Loucy (cell line): ENCODE results near the gene AUH.

Experiments used
- H2AFZ ChIP-seq: fragments of 200-600 bp; sonication (generic); 2 replicates; pipeline ENCODE4 v1.6.0; 2016; ENCODE audit warnings: antibody characterized with exemption, mild to moderate bottlenecking, low read length, moderate library complexity
- H3F3A ChIP-seq: fragments of 200-600 bp; 2 replicates; pipeline ENCODE4 v1.6.0; 2016; ENCODE audit warnings: antibody characterized with exemption, low read depth, mild to moderate bottlenecking
- H3K27me3 ChIP-seq: fragments of 200-600 bp; sonication (generic); 2 replicates; pipeline ENCODE4 v1.6.1; 2014; ENCODE audit warnings: low read length, mild to moderate bottlenecking; ENCODE audit not compliant: insufficient read depth, poor library complexity, severe bottlenecking
- H3K36me3 ChIP-seq: fragments of 200-600 bp; sonication (generic); 2 replicates; pipeline ENCODE4 v1.6.1; 2016; ENCODE audit warnings: low read length; ENCODE audit not compliant: insufficient read depth
- H3K4me1 ChIP-seq: fragments of 200-600 bp; sonication (generic); 2 replicates; pipeline ENCODE4 v1.5.1; 2014; ENCODE audit warnings: low read length, mild to moderate bottlenecking; ENCODE audit not compliant: insufficient read depth, poor library complexity, severe bottlenecking
- H3K4me2 ChIP-seq: fragments of 200-600 bp; sonication (generic); 2 replicates; pipeline ENCODE4 v1.6.0; 2014; ENCODE audit warnings: antibody characterized with exemption, low read length, low read depth, mild to moderate bottlenecking; ENCODE audit not compliant: poor library complexity, severe bottlenecking
- H3K4me3 ChIP-seq: fragments of 200-600 bp; sonication (generic); 2 replicates; pipeline ENCODE4 v1.5.1; 2014; ENCODE audit warnings: low read length, mild to moderate bottlenecking, mixed read lengths; ENCODE audit not compliant: poor library complexity, severe bottlenecking
- H3K79me2 ChIP-seq: fragments of 200-600 bp; sonication (generic); 2 replicates; pipeline ENCODE4 v1.6.1; 2014; ENCODE audit warnings: low read length; ENCODE audit not compliant: insufficient read depth
- H3K9ac ChIP-seq: fragments of 200-600 bp; sonication (generic); 2 replicates; pipeline ENCODE4 v1.6.0; 2014; ENCODE audit warnings: mild to moderate bottlenecking, low read depth, low read length, moderate library complexity; ENCODE audit not compliant: poor library complexity, severe bottlenecking
- H3K9me2 ChIP-seq: fragments of 200-600 bp; sonication (generic); replicated peaks from 2 replicates; pipeline ENCODE4 v1.6.1; 2016; ENCODE audit warnings: low read depth, low read length, mixed read lengths
- H3K9me3 ChIP-seq: fragments of 200-600 bp; sonication (generic); 2 replicates; pipeline ENCODE4 v1.6.1; 2014; ENCODE audit warnings: mild to moderate bottlenecking, antibody characterized with exemption, low read length, low read depth; ENCODE audit not compliant: insufficient read depth
- H4K20me1 ChIP-seq: fragments of 200-600 bp; sonication (generic); 2 replicates; pipeline ENCODE4 v1.6.0; 2014; ENCODE audit warnings: antibody characterized with exemption, low read length, mild to moderate bottlenecking; ENCODE audit not compliant: insufficient read depth, poor library complexity, severe bottlenecking
- EZH2phosphoT487 ChIP-seq: fragments of 200-600 bp; IDR thresholded peaks from 2 replicates; pipeline ENCODE4 v1.6.1; 2018; ENCODE audit warnings: antibody characterized with exemption, mild to moderate bottlenecking, moderate library complexity, borderline replicate concordance
- TF ChIP-seq, protein P1 (sequence below): fragments of 200-600 bp; sonication (generic); conservative IDR thresholded peaks from 2 replicates; pipeline ENCODE4 v1.5.1; 2014; ENCODE audit warnings: mild to moderate bottlenecking, antibody characterized with exemption, low read length

The AUH gene

GRCh38 chr9:91341749-91342148 is 20.0 kb downstream of the AUH start:
- H3K9me3 ChIP-seq = no peaks in the 10 kb centered on the region
- no peaks in the 10 kb centered on the region for H3K9me2 ChIP-seq
- no peak overlapping the region for H2AFZ ChIP-seq
- peaks cover 35% of the 10 kb centered on the region for H3K36me3 ChIP-seq
- H3K4me2 ChIP-seq = peak overlapping the region; percentile 13
- H3K4me1 ChIP-seq = peaks cover 45% of the 10 kb centered on the region
- no peaks in the 10 kb centered on the region for H3K27me3 ChIP-seq
- no peaks in the 10 kb centered on the region for H3F3A ChIP-seq
- no peak overlapping the region for H3K4me3 ChIP-seq
- no peak overlapping the region for H3K9ac ChIP-seq
- peaks cover 41% of the 10 kb centered on the region for H3K79me2 ChIP-seq
- no peaks in the 10 kb centered on the region for H4K20me1 ChIP-seq
- TF ChIP-seq, protein P1, sequence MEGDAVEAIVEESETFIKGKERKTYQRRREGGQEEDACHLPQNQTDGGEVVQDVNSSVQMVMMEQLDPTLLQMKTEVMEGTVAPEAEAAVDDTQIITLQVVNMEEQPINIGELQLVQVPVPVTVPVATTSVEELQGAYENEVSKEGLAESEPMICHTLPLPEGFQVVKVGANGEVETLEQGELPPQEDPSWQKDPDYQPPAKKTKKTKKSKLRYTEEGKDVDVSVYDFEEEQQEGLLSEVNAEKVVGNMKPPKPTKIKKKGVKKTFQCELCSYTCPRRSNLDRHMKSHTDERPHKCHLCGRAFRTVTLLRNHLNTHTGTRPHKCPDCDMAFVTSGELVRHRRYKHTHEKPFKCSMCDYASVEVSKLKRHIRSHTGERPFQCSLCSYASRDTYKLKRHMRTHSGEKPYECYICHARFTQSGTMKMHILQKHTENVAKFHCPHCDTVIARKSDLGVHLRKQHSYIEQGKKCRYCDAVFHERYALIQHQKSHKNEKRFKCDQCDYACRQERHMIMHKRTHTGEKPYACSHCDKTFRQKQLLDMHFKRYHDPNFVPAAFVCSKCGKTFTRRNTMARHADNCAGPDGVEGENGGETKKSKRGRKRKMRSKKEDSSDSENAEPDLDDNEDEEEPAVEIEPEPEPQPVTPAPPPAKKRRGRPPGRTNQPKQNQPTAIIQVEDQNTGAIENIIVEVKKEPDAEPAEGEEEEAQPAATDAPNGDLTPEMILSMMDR = no peak
- no peak for TF ChIP-seq EZH2phosphoT487

- H3K27me3 ChIP-seq = no peaks in the 10 kb centered on the region
- no peak overlapping the region for H3K4me3 ChIP-seq
- H4K20me1 ChIP-seq = no peaks in the 10 kb centered on the region
- no peaks in the 10 kb centered on the region for H3K9me3 ChIP-seq
- H3K9me2 ChIP-seq = no peaks in the 10 kb centered on the region
- H3F3A ChIP-seq = no peaks in the 10 kb centered on the region
- H3K36me3 ChIP-seq = peaks cover 35% of the 10 kb centered on the region
- H3K9ac ChIP-seq = peak overlapping the region; percentile 11
- peaks cover 37% of the 10 kb centered on the region for H3K79me2 ChIP-seq
- no peak overlapping the region for H2AFZ ChIP-seq
- peak overlapping the region; percentile 13 for H3K4me2 ChIP-seq
- peaks cover 46% of the 10 kb centered on the region for H3K4me1 ChIP-seq
- TF ChIP-seq, protein P1 = peak; percentile 55
- no peak for TF ChIP-seq EZH2phosphoT487
Observed at GRCh38 chr9:91341258-91341746, 20.4 kb downstream of the AUH start.

- Histone ChIP-seq H3F3A (no peaks in the 10 kb centered on the region), H3K79me2 (peaks cover 30% of the 10 kb centered on the region)
- TF ChIP-seq, protein P1 = no peak
- no peak for TF ChIP-seq EZH2phosphoT487
Observed at GRCh38 chr9:91340395-91340967, 21.2 kb downstream of the AUH start.

More at GRCh38 chr9:91340395-91340967, 21.2 kb downstream of the AUH start:
- H3K4me3 ChIP-seq = no peak overlapping the region
- H3K9me3 ChIP-seq = no peaks in the 10 kb centered on the region
- peaks cover 35% of the 10 kb centered on the region for H3K36me3 ChIP-seq
- no peaks in the 10 kb centered on the region for H3K27me3 ChIP-seq
- peaks cover 53% of the 10 kb centered on the region for H3K4me1 ChIP-seq
- H3K4me2 ChIP-seq = peak overlapping the region; percentile 6
- no peaks in the 10 kb centered on the region for H3K9me2 ChIP-seq
- no peaks in the 10 kb centered on the region for H4K20me1 ChIP-seq
- H3K9ac ChIP-seq = peak overlapping the region; percentile 11
- no peak overlapping the region for H2AFZ ChIP-seq
